GM06990 (cell line): ENCODE measurements around the gene FANCC.

ENCODE experiments used
- DNase-seq: peaks from one replicate; pipeline ENCODE4 v3.0.0-alpha.2; 2011; ENCODE audit not compliant: insufficient read length; ENCODE audit errors: extremely low read depth
- H3K27me3 ChIP-seq: replicated peaks from 2 replicates; pipeline ENCODE4 v1.6.0; 2011; ENCODE audit warnings: low read length; ENCODE audit not compliant: control insufficient read depth, insufficient read depth
- H3K36me3 ChIP-seq: 2 replicates; pipeline ENCODE4 v1.5.1; 2011; ENCODE audit warnings: low read length; ENCODE audit not compliant: control insufficient read depth, insufficient read depth
- H3K4me3 ChIP-seq: replicated peaks from 2 replicates; pipeline ENCODE4 v1.5.1; 2011; ENCODE audit warnings: low read depth, mild to moderate bottlenecking, control low read depth, low read length
- TF ChIP-seq, protein P1 (sequence below): IDR thresholded peaks from 2 replicates; pipeline ENCODE4 v1.5.1; 2011; ENCODE audit warnings: low read length, control low read depth, mild to moderate bottlenecking, inconsistent platforms; ENCODE audit not compliant: insufficient read depth, poor library complexity, severe bottlenecking

Gene FANCC

DNA sequence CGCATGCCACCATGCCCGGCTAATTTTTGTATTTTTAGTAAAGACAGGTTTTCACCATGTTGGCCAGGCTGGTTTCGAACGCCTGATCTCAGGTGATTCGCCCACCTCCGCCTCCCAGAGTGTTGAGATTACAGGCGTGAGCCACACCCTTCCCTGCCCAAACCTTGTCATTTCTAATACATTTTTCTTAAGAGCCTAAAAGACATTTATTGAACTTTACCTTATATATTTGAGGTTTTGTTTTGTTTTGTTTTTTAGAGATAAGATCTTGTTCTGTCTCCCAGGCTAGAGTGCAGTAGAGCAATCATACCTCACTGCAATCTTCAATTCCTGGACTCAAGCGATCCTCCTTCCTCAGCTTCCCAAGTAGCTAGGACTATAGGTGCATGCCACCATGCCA, 39.8 kb upstream of the FANCC start:
- H3K27me3 ChIP-seq, result no peaks in the 10 kb centered on the region
- no peaks in the 10 kb centered on the region for H3K36me3 ChIP-seq
- TF ChIP-seq, protein P1, sequence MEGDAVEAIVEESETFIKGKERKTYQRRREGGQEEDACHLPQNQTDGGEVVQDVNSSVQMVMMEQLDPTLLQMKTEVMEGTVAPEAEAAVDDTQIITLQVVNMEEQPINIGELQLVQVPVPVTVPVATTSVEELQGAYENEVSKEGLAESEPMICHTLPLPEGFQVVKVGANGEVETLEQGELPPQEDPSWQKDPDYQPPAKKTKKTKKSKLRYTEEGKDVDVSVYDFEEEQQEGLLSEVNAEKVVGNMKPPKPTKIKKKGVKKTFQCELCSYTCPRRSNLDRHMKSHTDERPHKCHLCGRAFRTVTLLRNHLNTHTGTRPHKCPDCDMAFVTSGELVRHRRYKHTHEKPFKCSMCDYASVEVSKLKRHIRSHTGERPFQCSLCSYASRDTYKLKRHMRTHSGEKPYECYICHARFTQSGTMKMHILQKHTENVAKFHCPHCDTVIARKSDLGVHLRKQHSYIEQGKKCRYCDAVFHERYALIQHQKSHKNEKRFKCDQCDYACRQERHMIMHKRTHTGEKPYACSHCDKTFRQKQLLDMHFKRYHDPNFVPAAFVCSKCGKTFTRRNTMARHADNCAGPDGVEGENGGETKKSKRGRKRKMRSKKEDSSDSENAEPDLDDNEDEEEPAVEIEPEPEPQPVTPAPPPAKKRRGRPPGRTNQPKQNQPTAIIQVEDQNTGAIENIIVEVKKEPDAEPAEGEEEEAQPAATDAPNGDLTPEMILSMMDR, result no peak
- no peak overlapping the region for H3K4me3 ChIP-seq
- no peak for DNase-seq

DNA sequence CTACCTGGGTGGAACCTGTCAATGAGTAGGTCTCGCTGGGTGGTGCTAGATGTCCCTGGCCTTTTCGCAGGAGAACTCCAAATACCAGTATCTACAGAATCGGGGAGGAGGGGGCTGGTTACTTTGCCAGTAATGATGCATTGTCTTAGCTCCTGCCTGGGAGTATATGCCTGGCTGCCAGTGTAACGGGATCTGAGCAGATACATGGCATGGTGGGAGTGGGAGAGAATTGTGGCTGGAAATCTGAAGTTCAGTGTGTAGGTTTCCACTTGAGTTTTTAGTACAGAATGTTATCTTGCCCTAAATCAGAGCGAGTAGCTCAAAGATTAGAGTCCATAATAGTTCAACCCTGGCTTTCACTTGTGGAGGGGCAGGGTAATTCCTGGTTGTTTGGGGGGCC, 38.0 kb upstream of the FANCC start:
- Histone ChIP-seq H3K36me3 (no peaks in the 10 kb centered on the region), H3K4me3 (no peak overlapping the region), H3K27me3 (no peaks in the 10 kb centered on the region)
- TF ChIP-seq, protein P1, result no peak
- no peak for DNase-seq

DNA sequence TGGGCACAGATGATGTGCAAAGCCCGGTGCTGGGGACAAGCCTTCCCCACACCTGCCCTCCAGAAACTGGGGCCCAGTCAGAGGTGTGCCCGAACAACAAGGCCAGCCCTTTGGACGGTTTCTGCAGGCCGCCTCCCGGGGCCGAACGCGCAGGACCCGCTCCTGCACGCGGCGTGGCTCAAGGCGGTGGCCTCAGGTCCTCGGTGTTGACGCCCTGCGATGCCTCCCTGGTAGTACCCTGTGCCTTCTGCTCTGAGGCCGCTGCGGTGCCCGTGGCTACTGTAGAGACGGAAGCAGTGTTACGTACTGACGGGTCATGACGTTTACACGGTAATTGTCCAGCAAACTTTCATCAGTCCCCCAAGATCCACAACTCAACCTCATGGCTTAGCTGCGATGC, 33.5 kb upstream of the FANCC start:
- Histone ChIP-seq H3K27me3 (no peaks in the 10 kb centered on the region), H3K4me3 (no peak overlapping the region), H3K36me3 (no peaks in the 10 kb centered on the region)
- DNase-seq, result no peak
- TF ChIP-seq, protein P1, result no peak

DNA sequence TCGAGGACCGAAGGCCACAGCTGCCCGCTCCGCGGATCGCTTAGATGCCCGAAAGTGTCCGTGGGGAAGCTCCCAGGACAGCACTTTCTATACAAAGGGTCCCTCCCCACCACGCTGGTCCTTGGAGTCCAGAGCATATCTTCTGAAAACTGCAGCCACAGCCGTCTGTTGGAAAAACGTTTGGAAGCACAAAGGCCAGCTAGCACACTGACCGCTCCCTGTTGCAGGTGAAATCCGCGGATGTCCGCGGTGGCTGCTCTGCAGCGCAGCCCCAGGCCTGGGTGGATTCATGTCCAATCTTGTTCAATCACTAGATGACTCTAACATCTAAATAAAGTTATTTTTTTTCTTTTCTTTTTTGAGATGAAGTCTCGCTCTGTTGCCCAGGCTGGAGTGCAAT, 32.8 kb upstream of the FANCC start:
- Histone ChIP-seq H3K4me3 (no peak overlapping the region), H3K36me3 (no peaks in the 10 kb centered on the region), H3K27me3 (no peaks in the 10 kb centered on the region)
- DNase-seq, result no peak
- TF ChIP-seq, protein P1, result no peak

DNA sequence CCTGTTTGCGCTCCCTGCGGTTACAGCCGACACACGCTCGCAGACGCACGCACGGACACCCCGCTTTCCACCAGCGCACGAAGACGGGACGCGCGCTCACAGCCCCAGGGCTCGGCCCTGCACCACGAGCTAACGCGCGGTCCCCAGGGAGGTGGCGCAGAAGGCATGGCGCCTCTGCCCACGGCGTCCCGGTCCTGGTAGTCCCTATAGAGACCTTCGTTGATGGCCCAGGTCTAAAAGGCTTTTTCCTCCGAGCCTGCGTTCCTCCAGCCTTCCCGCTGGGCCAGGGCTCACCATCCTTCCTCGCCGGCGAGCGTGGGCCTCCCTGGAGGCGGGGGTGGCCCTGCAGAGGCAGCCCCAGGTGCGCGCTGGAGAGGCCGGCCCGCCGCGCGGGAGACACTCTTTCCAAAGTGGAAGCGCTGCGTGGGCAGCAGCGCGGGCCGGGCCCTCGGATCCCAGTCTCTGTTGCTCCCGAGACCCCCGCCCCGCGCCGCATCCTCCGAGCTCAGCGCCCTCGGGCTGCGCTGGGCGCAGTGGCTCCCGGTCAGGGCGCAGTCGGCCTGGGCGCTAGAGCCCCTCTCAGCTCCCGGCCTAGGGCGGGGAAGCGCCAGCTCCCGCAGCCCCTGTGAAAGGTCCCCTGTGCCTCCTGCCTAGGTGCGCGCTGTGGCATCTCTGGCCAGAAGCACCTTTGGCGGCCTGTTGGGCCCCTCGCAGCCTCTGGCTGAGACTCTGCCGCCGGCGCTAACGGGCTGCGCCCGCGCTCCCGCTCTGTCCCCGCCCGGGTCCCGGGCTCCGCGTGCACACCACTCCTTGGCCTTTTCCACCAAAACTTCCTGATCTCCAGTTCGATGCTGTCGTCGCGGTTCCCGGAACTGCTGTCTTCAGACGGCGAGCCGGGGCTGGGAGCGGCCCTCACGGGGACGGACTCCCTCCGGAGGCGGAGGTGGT, 31.9 kb upstream of the FANCC start:
- TF ChIP-seq, protein P1, result no peak
- no peaks in the 10 kb centered on the region for H3K27me3 ChIP-seq
- H3K36me3 ChIP-seq, result no peaks in the 10 kb centered on the region
- DNase-seq, result no peak
- no peak overlapping the region for H3K4me3 ChIP-seq
